Stromal cell of bone marrow (primary cell): ENCODE data around the gene NRDC.
"Not testable (repeated sequence)": the region's sequence is repeated elsewhere in the genome, so short reads cannot be mapped to it uniquely, and the experiment has no call there.

Source experiments
- DNase-seq: peaks from one replicate; pipeline ENCODE4 v3.0.0-alpha.2; 2012; ENCODE audit warnings: low read depth

The NRDC gene

GRCh38 chr1:51840743-51841461, 37.6 kb downstream of the NRDC start:
- no peak for DNase-seq

- DNase-seq, result no peak
Observed at GRCh38 chr1:51840182-51840581, 38.3 kb downstream of the NRDC start.

GRCh38 chr1:51839094-51839493, 39.4 kb downstream of the NRDC start:
- no peak for DNase-seq

GRCh38 chr1:51837243-51837642, 41.3 kb downstream of the NRDC start:
- no peak for DNase-seq

GRCh38 chr1:51833700-51834099, 44.8 kb downstream of the NRDC start:
- no peak for DNase-seq

GRCh38 chr1:51829058-51829457, 49.5 kb downstream of the NRDC start:
- DNase-seq, result no peak

GRCh38 chr1:51819810-51820209, 58.7 kb downstream of the NRDC start:
- DNase-seq, result no peak

GRCh38 chr1:51819021-51819420, 59.5 kb downstream of the NRDC start:
- not testable (repeated sequence) for DNase-seq

- no peak for DNase-seq
Observed at GRCh38 chr1:51818487-51818886, 60.0 kb downstream of the NRDC start.

- no peak for DNase-seq
Observed at GRCh38 chr1:51814513-51814912, 64.0 kb downstream of the NRDC start.

- no peak for DNase-seq
Observed at GRCh38 chr1:51799372-51799771, 79.2 kb downstream of the NRDC start.

- no peak for DNase-seq
Observed at GRCh38 chr1:51794868-51795267, 83.7 kb downstream of the NRDC start.

GRCh38 chr1:51794260-51794659, 84.3 kb downstream of the NRDC start:
- DNase-seq, result no peak

- peak; percentile 53 for DNase-seq
Observed at GRCh38 chr1:51792864-51793263, 85.7 kb downstream of the NRDC start.

- no peak for DNase-seq
Observed at GRCh38 chr1:51791888-51792287, 86.6 kb downstream of the NRDC start.

- no peak for DNase-seq
Observed at GRCh38 chr1:51790385-51790784, 88.1 kb downstream of the NRDC start.

- no peak for DNase-seq
Observed at GRCh38 chr1:51789342-51789741, 89.2 kb downstream of the NRDC start.

GRCh38 chr1:51788938-51789337, 89.6 kb downstream of the NRDC start:
- DNase-seq, result no peak

GRCh38 chr1:51784997-51785421, 93.5 kb downstream of the NRDC start:
- no peak for DNase-seq

GRCh38 chr1:51780927-51781326, 97.6 kb downstream of the NRDC start:
- DNase-seq, result no peak

- DNase-seq, result no peak
Observed at GRCh38 chr1:51776408-51776807, 102.1 kb downstream of the NRDC start.

- DNase-seq, result peak; percentile 44
Observed at GRCh38 chr1:51768971-51769588, 109.4 kb downstream of the NRDC start.

GRCh38 chr1:51761351-51761750, 117.2 kb downstream of the NRDC start:
- no peak for DNase-seq

GRCh38 chr1:51760872-51761271, 117.7 kb downstream of the NRDC start:
- DNase-seq, result no peak
